Heart right ventricle (tissue), 16 donors: Measurements from ENCODE around the gene TTC38. TPM values are rescaled to one million over a fixed set of nuclear protein-coding genes. Genes with fewer than 3 reads are reported as not detected.

Experiments used
- ATAC-seq, 8 donors: fragments of 200-7000 bp; cut with Tn5 transposase; one replicate each; pipeline ENCODE4 v1.9.1; 2020; ENCODE audit warnings: mild to moderate bottlenecking in 8 of 8, moderate library complexity in 8 of 8, moderate number of reproducible peaks in 1 of 8
- DNase-seq, 2 donors: peaks; one replicate each; pipeline ENCODE4 v3.0.0-alpha.2; 2020
- H3K27ac ChIP-seq, 10 donors: fragments of 200-600 bp; sonication (generic) in 2 of 10; one replicate each; pipeline versions ENCODE4 v1.5.0 to v1.8.0; 2020 to 2022; ENCODE audit warnings: mild to moderate bottlenecking in 3 of 10
- H3K27me3 ChIP-seq, 7 donors: fragments of 200-600 bp; one replicate each; pipeline ENCODE4 v1.8.0; 2021 to 2022; ENCODE audit warnings: mild to moderate bottlenecking in 2 of 7
- H3K36me3 ChIP-seq, 9 donors: fragments of 200-600 bp; sonication (generic) in 1 of 9; one replicate each; pipeline versions ENCODE4 v1.5.0 to v1.8.0; 2020 to 2022; ENCODE audit warnings: mild to moderate bottlenecking in 2 of 9
- H3K4me1 ChIP-seq, 9 donors: fragments of 200-600 bp; sonication (generic) in 1 of 9; one replicate each; pipeline versions ENCODE4 v1.5.0 to v1.8.0; 2020 to 2022; ENCODE audit warnings: mild to moderate bottlenecking in 4 of 9
- H3K4me3 ChIP-seq, 10 donors: fragments of 200-600 bp; sonication (generic) in 2 of 10; one replicate each; pipeline versions ENCODE4 v1.5.0 to v1.8.0; 2020 to 2022; ENCODE audit warnings: mild to moderate bottlenecking in 7 of 10, moderate library complexity in 2 of 10
- H3K9me3 ChIP-seq, 11 donors: fragments of 200-600 bp in 10 of 11; sonication (generic) in 2 of 11; one replicate each; pipeline versions ENCODE4 v1.5.0 to v1.8.0; 2013 to 2022; ENCODE audit warnings: mild to moderate bottlenecking in 2 of 11, control low read depth in 1 of 11, moderate library complexity in 1 of 11
- WGBS, 2 donors: extraction: QIAGEN DNeasy Blood & Tissue Kit; methylation state at CpG; one replicate each; pipeline ENCODE4 v1.1.7; 2013; ENCODE audit warnings: inconsistent platforms in 1 of 2; 5-methylcytosine and 5-hydroxymethylcytosine counted together
- intact Hi-C, 10 donors: fragments of 100-400 bp; cut with DNase I; formaldehyde crosslinking; loops; one replicate each; pipeline versions ENCODE4 v1.11.1 to v1.14.2; 2022
- polyA plus RNA-seq, 2 donors: library from polyadenylated mRNA; stranded (reverse); fragments of 200-250 nt; gene quantifications; one replicate each; pipeline ENCODE4 v1.2.3, GENCODE V29; 2013
- total RNA-seq, 10 donors: library from RNA; stranded (reverse); fragmentation: NEBNext Ultra II Directional in 3 of 10; extraction: Animal tissue kit (Norgen Biotek cat#: 25700) in 3 of 10; gene quantifications; one replicate each; pipeline versions ENCODE4 v1.2.1 to v1.2.4, GENCODE V29; 2021 to 2023
- TF ChIP-seq, protein P1 (sequence below), 9 donors: fragments of 200-600 bp; sonication (generic) in 2 of 9; IDR thresholded peaks; one replicate each; pipeline versions ENCODE4 v1.5.0 to v1.8.0; 2021 to 2022; ENCODE audit warnings: antibody characterized with exemption in 9 of 9, mild to moderate bottlenecking in 5 of 9, moderate library complexity in 1 of 9
- donor health status: Arrhythmogenic right ventricular cardiomyopathy.
- donor health status: ischemic (EF 13 %, LVEDD 7.1; RV severe dilation, severe dysfunction).
- donor health status: healthy with polysubstance abuse.
- donor health status: DM: no; HTN: yes; CAD: no.
- donor health status: DM: no; HTN: no; CAD: no.
- donor health status: ischemic (EF 25% LVEDD 6.9; RV normal size, moderate dysfunction).
- donor health status: ischemic (EF 25% LVEDD 5.7; RV mildly dilated, moderate dysfunction).
- donor health status: healthy.
- donor health status: DM: yes; HTN: yes; CAD: no.
- donor health status: Ischemic cardiomyopathy.
- donor health status: ischemic (EF 35%, LVEDD 5.7; RV mildly dilated, moderate dysfunction).
- donor health status: nonischemic (EF 11% LVEDD 7.7; RV severe dilation, severe dysfunction).
- donor health status: DM: yes; HTN: yes; CAD: no.
- donor health status: PGD.
- donor health status: ischemic (EF 29% LVEDD 5.4; RV normal size, mild dysfunction).
- donor health status: nonischemic (EF 23%, LVEDD 6.1; RV moderate dilation, normal function).

Gene TTC38
- total and polyA plus RNA-seq, 12 donors: 20.5 to 29.2 (median 26.1) TPM

DNA sequence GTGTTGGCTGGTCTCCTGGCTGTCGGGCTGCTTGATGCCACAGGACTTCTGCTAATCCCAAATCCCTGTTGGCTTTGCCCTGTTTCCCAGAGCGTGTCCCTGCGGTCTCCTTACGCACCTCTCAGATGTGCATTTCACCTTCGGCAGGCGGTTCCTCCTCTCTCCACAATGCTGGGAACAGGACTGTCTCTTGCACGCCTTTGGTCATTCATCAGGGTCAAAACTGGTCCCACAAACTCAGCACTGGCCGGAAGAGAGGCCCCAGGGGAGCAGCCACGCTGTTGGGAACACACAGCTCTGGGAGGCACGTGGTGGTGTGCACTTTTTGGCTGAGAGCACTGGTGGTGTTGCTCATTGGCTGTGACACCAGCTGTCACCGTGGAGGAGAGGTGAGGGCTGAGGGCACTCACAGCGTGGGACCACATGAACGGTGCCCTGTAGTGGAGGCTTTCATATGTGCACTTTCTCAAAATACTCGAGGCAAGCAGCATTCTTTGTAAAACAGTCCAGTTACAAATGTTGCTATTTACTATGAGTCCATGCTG is 52.4 kb downstream of the TTC38 start:
- Histone ChIP-seq H3K36me3 (peaks cover 0 to 73% (median 0%) of the 10 kb centered on the region in 9 donors), H3K4me1 (no peaks in the 10 kb centered on the region), H3K27ac (no peak overlapping the region), H3K27me3 (no peaks in the 10 kb centered on the region), H3K4me3 (no peak overlapping the region), H3K9me3 (no peaks in the 10 kb centered on the region)
- TF ChIP-seq, protein P1, sequence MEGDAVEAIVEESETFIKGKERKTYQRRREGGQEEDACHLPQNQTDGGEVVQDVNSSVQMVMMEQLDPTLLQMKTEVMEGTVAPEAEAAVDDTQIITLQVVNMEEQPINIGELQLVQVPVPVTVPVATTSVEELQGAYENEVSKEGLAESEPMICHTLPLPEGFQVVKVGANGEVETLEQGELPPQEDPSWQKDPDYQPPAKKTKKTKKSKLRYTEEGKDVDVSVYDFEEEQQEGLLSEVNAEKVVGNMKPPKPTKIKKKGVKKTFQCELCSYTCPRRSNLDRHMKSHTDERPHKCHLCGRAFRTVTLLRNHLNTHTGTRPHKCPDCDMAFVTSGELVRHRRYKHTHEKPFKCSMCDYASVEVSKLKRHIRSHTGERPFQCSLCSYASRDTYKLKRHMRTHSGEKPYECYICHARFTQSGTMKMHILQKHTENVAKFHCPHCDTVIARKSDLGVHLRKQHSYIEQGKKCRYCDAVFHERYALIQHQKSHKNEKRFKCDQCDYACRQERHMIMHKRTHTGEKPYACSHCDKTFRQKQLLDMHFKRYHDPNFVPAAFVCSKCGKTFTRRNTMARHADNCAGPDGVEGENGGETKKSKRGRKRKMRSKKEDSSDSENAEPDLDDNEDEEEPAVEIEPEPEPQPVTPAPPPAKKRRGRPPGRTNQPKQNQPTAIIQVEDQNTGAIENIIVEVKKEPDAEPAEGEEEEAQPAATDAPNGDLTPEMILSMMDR (IDR thresholded peaks at IDR 0.05): no peak
- no peak for DNase-seq
- intact Hi-C loops: no loop called here
- peak in 1 of 8 donors; percentile 46 for ATAC-seq
- WGBS, 2 donors: 89 to 90% methylated on average over 14 of the region's 14 CpGs

DNA sequence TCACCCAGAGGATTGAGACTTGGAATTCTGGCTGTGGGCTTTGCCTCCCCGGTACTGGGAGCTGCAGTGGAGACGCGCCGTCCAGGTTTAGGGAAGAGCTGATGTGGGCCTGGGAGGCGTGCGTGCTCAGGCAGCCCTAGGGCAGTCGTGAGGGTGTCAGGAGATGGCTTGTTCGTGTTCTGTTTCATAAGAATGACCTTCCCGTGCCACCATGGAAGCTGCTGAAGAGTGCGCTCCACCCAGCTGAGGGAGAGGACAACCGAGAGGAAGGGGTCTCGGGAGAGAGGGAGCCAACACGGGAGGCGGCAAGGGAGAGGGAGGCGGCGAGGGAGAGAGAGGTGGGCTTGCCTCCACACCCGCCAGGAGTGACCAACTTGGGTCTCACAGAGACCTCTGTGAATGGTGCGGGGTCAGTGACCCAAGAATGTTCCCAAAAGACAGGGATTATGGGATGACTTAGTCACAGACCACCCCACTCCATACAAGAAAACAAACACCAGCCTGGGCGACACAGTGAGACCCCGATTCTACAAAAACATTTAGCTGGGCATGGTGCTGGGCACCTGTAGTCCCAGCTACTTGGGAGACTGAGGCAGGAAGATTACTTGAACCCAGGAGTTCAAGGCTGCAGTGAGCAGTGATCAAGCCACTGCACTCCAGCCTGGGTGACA is 53.0 kb downstream of the TTC38 start:
- Histone ChIP-seq H3K27ac (no peak overlapping the region), H3K36me3 (peaks cover 0 to 73% (median 0%) of the 10 kb centered on the region in 9 donors)
- intact Hi-C loops: no loop called here

DNA sequence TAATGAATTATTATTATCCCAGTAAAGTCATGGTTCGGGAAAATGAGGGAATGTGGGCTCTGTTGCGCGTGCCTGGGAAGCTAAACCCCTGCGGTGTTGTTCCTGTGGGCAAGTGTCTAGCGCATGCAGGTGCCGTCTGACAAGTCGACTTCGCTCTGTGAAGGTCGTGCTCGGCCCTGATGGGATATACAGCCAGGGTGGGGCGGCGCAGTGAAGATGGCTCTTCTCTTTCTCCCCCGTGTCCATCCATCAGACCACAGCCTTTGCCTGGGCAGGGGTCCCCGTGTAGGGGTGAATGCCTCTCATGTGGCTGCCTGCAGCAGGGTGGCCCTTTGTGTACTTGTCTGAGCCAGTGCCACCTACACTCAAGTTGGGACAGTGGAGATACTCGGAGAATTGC is 54.9 kb downstream of the TTC38 start:
- H3K9me3 ChIP-seq: no peaks in the 10 kb centered on the region
- ATAC-seq (no peak), DNase-seq (no peak)
- peaks cover 0 to 73% (median 0%) of the 10 kb centered on the region in 9 donors for H3K36me3 ChIP-seq
- WGBS, 2 donors: 96% methylated on average over 15 of the region's 15 CpGs
- H3K27ac ChIP-seq: no peak overlapping the region
- H3K4me1 ChIP-seq: no peaks in the 10 kb centered on the region
- no peaks in the 10 kb centered on the region for H3K27me3 ChIP-seq
- TF ChIP-seq, protein P1 (IDR thresholded peaks at IDR 0.05): no peak
- intact Hi-C loops: no loop called here
- no peak overlapping the region for H3K4me3 ChIP-seq

More for the DNA sequence above, 53.0 kb downstream of the TTC38 start:
- TF ChIP-seq, protein P1 (IDR thresholded peaks at IDR 0.05): no peak
- WGBS, 2 donors: 95 to 96% methylated on average over 20 of the region's 20 CpGs
- no peak overlapping the region for H3K4me3 ChIP-seq
- ATAC-seq (no peak), DNase-seq (no peak)
- no peaks in the 10 kb centered on the region for H3K9me3 ChIP-seq
- no peaks in the 10 kb centered on the region for H3K27me3 ChIP-seq
- no peaks in the 10 kb centered on the region for H3K4me1 ChIP-seq

DNA sequence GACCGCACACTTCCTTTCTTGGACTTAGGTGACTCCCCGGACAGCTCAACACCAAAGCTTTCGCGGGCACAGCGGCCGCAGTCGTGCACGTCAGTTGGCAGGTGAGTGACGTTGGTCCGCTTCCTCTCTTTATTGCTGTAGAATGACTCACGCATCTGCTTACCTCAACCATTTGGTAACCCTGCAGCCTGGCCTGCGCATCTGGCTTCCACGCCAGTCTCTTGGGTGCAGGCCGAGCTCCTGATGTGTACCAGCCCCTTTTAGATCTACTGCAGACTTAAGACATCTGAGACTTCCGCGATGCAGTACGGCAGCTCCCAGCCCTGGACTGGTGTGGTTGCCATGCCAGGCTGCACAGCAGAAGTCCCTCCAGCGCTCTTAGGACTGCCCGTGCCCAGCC is 55.4 kb downstream of the TTC38 start:
- intact Hi-C loops: no loop called here
- no peaks in the 10 kb centered on the region for H3K27me3 ChIP-seq
- H3K4me3 ChIP-seq: no peak overlapping the region
- DNase-seq (no peak), ATAC-seq (no peak)
- H3K9me3 ChIP-seq: no peaks in the 10 kb centered on the region
- H3K4me1 ChIP-seq: no peaks in the 10 kb centered on the region
- peaks cover 0 to 70% (median 0%) of the 10 kb centered on the region in 9 donors for H3K36me3 ChIP-seq
- no peak overlapping the region for H3K27ac ChIP-seq
- WGBS, 2 donors: 94 to 97% methylated on average over 19 of the region's 19 CpGs
- TF ChIP-seq, protein P1 (IDR thresholded peaks at IDR 0.05): no peak
